ENCODE measurements around the gene DDX39B.

Gene DDX39B

DNA sequence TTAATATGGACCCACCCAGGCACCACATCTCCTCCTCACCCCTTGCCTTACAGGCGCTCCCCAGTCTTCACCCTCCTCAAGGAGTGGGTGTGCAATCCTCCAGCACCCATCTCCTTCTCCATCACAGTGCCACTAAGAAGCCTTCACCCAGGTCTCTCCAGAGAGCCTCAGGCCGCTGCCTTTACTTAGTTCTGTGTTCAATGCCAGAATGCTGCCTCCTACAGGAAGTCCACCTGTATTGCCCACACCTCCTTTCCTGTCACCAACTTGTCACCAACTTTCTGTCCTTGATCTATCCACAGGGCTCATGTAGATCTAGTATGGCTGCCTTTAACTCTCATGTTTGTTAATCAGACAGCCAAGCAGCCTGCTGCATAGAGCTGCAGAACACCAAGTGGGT lies 43.7 kb upstream of the DDX39B start:
- no peaks in the 10 kb centered on the region for H3K36me3 ChIP-seq (ENCODE audit: control insufficient read depth in 2 of 2, insufficient read depth in 1 of 2, low read length in 2 of 2)
- H3K4me3 ChIP-seq (ENCODE audit: low read depth, low read length): no peak overlapping the region
- H3K9me3 ChIP-seq (ENCODE audit: control insufficient read depth, insufficient read depth, low read depth, low read length): no peaks in the 10 kb centered on the region
- ChIA-PET POLR2A (no interaction called here), CTCF (interaction anchor here (0.6 to 18.7 kb wide), 16 partner anchors 8 to 389 kb away, joined by 3 to 518 read pairs (median 5); partner anchors contain the start of genes ATP6V1G2, NCR3, NFKBIL1 and TNF)
- no peak overlapping the region for H3K27ac ChIP-seq (ENCODE audit: extremely low read depth, low read depth, low read length)
- no peak for TF ChIP-seq KLF16 (tag by site-specific recombination; IDR thresholded peaks at IDR 0.05)
- TF ChIP-seq ZNF571 (tag by site-specific recombination; IDR thresholded peaks at IDR 0.05): no peak
- TF ChIP-seq ZFP41 (tag by site-specific recombination; IDR thresholded peaks at IDR 0.05; ENCODE audit: borderline replicate concordance): no peak
- no peak for TF ChIP-seq ZNF132 (tag by site-specific recombination; IDR thresholded peaks at IDR 0.05; ENCODE audit: borderline replicate concordance)
- no peak for TF ChIP-seq ZNF311 (tag by site-specific recombination; IDR thresholded peaks at IDR 0.05; ENCODE audit: borderline replicate concordance)
- no peak for TF ChIP-seq GLIS2 (tag by site-specific recombination; IDR thresholded peaks at IDR 0.05)
- TF ChIP-seq ZNF558 (tag by site-specific recombination; IDR thresholded peaks at IDR 0.05): no peak
- no peak for TF ChIP-seq ZNF560 (tag by site-specific recombination; IDR thresholded peaks at IDR 0.05; ENCODE audit: borderline replicate concordance)
- no peak for TF ChIP-seq SCRT1 (tag by site-specific recombination; IDR thresholded peaks at IDR 0.05; ENCODE audit: borderline replicate concordance)
- TF ChIP-seq ZNF514 (tag by site-specific recombination; IDR thresholded peaks at IDR 0.05): no peak
- TF ChIP-seq ZNF10 (tag by site-specific recombination; IDR thresholded peaks at IDR 0.05): no peak
- TF ChIP-seq PRDM1 (tag by site-specific recombination; IDR thresholded peaks at IDR 0.05): no peak
- no peak for TF ChIP-seq ZNF133 (tag by site-specific recombination; IDR thresholded peaks at IDR 0.05)
- TF ChIP-seq OVOL3 (tag by site-specific recombination; IDR thresholded peaks at IDR 0.05): no peak
- TF ChIP-seq KLF8 (tag by site-specific recombination; IDR thresholded peaks at IDR 0.05): no peak
- TF ChIP-seq, protein P1, sequence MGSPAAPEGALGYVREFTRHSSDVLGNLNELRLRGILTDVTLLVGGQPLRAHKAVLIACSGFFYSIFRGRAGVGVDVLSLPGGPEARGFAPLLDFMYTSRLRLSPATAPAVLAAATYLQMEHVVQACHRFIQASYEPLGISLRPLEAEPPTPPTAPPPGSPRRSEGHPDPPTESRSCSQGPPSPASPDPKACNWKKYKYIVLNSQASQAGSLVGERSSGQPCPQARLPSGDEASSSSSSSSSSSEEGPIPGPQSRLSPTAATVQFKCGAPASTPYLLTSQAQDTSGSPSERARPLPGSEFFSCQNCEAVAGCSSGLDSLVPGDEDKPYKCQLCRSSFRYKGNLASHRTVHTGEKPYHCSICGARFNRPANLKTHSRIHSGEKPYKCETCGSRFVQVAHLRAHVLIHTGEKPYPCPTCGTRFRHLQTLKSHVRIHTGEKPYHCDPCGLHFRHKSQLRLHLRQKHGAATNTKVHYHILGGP (tag by site-specific recombination; IDR thresholded peaks at IDR 0.05): no peak
- no peak for TF ChIP-seq ZNF426 (tag by site-specific recombination; IDR thresholded peaks at IDR 0.05)
- TF ChIP-seq ZNF544 (tag by site-specific recombination; IDR thresholded peaks at IDR 0.05): no peak
- no peak for TF ChIP-seq ZBTB21 (tag by site-specific recombination; IDR thresholded peaks at IDR 0.05)
- TF ChIP-seq WT1 (tag by site-specific recombination; IDR thresholded peaks at IDR 0.05): no peak
- peaks cover 4% of the 10 kb centered on the region; the same call in 1 of the 2 replicates for H3K4me1 ChIP-seq (ENCODE audit: control insufficient read depth, insufficient read depth, low read length)

DNA sequence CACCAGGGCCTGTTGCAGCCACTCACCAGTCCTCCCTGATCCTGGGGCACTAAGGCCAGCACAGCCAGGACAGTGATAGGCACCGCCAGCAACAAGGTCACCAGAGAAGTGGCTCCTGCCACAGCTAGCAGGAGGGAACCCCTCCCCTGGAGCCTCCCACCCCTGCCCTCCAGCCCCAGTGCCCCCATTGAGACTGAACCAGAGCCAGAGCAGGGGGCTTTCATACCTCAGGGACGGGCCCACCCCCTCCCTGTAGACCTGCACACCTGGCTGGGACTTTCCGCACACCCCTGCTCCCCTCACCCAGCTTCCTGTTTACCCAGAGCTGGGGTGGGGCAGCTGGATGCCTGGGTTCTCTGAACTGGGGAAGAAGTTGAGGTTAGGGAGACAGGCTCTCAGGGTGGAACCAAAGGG lies 40.4 kb upstream of the DDX39B start, which contains the start of gene LTB:
Gene LTB (minus strand): TSS at position 195 of the 414 bp plus-strand sequence. CDS start 7 bp downstream, at position 188.
- Histone ChIP-seq H3K4me3 (ENCODE audit: low read depth, low read length) (peak within 1 kb of the TSS; percentile 44), H3K9me3 (ENCODE audit: control insufficient read depth, insufficient read depth, low read depth, low read length) (no peaks in the 10 kb centered on the region), H3K27ac (ENCODE audit: extremely low read depth, low read depth, low read length) (no peak within 1 kb of the TSS), H3K36me3 (ENCODE audit: control insufficient read depth in 2 of 2, insufficient read depth in 1 of 2, low read length in 2 of 2) (no peaks in the 10 kb centered on the region), H3K4me1 (ENCODE audit: control insufficient read depth, insufficient read depth, low read length) (peaks cover 4% of the 10 kb centered on the region; the same call in 1 of the 2 replicates)
- ChIA-PET CTCF (interaction anchor here (0.6 to 18.7 kb wide), 10 partner anchors 8 to 1298 kb away, joined by 3 to 518 read pairs (median 6); partner anchors contain the start of genes ATP6V1G2, LTA, NCR3 and NFKBIL1), POLR2A (interaction anchor here (0.9 to 1.5 kb wide), 5 partner anchors 8 to 245 kb away, joined by 3 to 6 read pairs (median 4); partner anchors contain the start of genes DDX39B, HSPA1B and PRRC2A)
- TF ChIP-seq EGR2 (tag by site-specific recombination; IDR thresholded peaks at IDR 0.05; ENCODE audit: low read depth) (no peak), MEIS1 (CRISPR knock-in tag; IDR thresholded peaks at IDR 0.05; ENCODE audit: borderline replicate concordance) (no peak), ZNF501 (tag by site-specific recombination; IDR thresholded peaks at IDR 0.05) (no peak), ZSCAN23 (tag by site-specific recombination; IDR thresholded peaks at IDR 0.05) (no peak), ZNF155 (tag by site-specific recombination; IDR thresholded peaks at IDR 0.05) (no peak), SP3 (tag by site-specific recombination; IDR thresholded peaks at IDR 0.05) (no peak), ZNF19 (tag by site-specific recombination; IDR thresholded peaks at IDR 0.05; ENCODE audit: low read depth) (no peak), ZNF624 (tag by site-specific recombination; IDR thresholded peaks at IDR 0.05) (no peak), ZNF792 (tag by site-specific recombination; IDR thresholded peaks at IDR 0.05) (no peak), ZNF843 (tag by site-specific recombination; IDR thresholded peaks at IDR 0.05) (no peak), ZNF274 (IDR thresholded peaks at IDR 0.05; ENCODE audit: low read length) (no peak), ZNF274 (tag by site-specific recombination; IDR thresholded peaks at IDR 0.05; ENCODE audit: borderline replicate concordance) (no peak), KLF1 (tag by site-specific recombination; IDR thresholded peaks at IDR 0.05) (no peak), ZNF133 (tag by site-specific recombination; IDR thresholded peaks at IDR 0.05) (no peak), ZNF302 (tag by site-specific recombination; IDR thresholded peaks at IDR 0.05; ENCODE audit: low read depth) (no peak), BCL11A (tag by site-specific recombination; IDR thresholded peaks at IDR 0.05; ENCODE audit: low read depth) (no peak), ZNF776 (tag by site-specific recombination; IDR thresholded peaks at IDR 0.05; ENCODE audit: borderline replicate concordance) (no peak)
- TF ChIP-seq, protein P2, sequence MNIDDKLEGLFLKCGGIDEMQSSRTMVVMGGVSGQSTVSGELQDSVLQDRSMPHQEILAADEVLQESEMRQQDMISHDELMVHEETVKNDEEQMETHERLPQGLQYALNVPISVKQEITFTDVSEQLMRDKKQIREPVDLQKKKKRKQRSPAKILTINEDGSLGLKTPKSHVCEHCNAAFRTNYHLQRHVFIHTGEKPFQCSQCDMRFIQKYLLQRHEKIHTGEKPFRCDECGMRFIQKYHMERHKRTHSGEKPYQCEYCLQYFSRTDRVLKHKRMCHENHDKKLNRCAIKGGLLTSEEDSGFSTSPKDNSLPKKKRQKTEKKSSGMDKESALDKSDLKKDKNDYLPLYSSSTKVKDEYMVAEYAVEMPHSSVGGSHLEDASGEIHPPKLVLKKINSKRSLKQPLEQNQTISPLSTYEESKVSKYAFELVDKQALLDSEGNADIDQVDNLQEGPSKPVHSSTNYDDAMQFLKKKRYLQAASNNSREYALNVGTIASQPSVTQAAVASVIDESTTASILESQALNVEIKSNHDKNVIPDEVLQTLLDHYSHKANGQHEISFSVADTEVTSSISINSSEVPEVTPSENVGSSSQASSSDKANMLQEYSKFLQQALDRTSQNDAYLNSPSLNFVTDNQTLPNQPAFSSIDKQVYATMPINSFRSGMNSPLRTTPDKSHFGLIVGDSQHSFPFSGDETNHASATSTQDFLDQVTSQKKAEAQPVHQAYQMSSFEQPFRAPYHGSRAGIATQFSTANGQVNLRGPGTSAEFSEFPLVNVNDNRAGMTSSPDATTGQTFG (tag by site-specific recombination; IDR thresholded peaks at IDR 0.05; ENCODE audit: borderline replicate concordance): no peak
